GM13976 (cell line): ENCODE results near the gene DAB1.

Experiments
- DNase-seq: peaks from one replicate; pipeline ENCODE4 v3.0.0; 2012; ENCODE audit warnings: low spot score
- CTCF ChIP-seq: IDR thresholded peaks from 2 replicates; pipeline ENCODE4 v1.5.1; 2012; ENCODE audit warnings: borderline replicate concordance, mild to moderate bottlenecking; ENCODE audit not compliant: insufficient read depth; ENCODE audit errors: extremely low read depth, missing control alignments, control extremely low read depth
- in situ Hi-C: fragments of 300-500 bp; cut with MboI; formaldehyde crosslinking; loops from one replicate; pipeline ENCODE4 v1.12.0; 2022; ENCODE audit warnings: low sequenced_read_pairs, mixed read lengths, inconsistent platforms; ENCODE audit not compliant: unreplicated experiment

The DAB1 gene

GRCh38 chr1:57102561-57103326 lies 321.1 kb downstream of the DAB1 start:
- DNase-seq: no peak
- TF ChIP-seq CTCF: no peak
- in situ Hi-C loops: no loop called here

GRCh38 chr1:57101209-57101608 lies 322.7 kb downstream of the DAB1 start:
- no peak for DNase-seq
- TF ChIP-seq CTCF: no peak
- in situ Hi-C loops: no loop called here

- no peak for DNase-seq
- in situ Hi-C loops: no loop called here
Observed at GRCh38 chr1:57094749-57095148, 329.1 kb downstream of the DAB1 start.

GRCh38 chr1:57093122-57093521 lies 330.7 kb downstream of the DAB1 start:
- DNase-seq: no peak
- in situ Hi-C loops: no loop called here
- no peak for TF ChIP-seq CTCF

More at GRCh38 chr1:57094749-57095148, 329.1 kb downstream of the DAB1 start:
- TF ChIP-seq CTCF: no peak

GRCh38 chr1:57091642-57092041 lies 332.2 kb downstream of the DAB1 start:
- in situ Hi-C loops: no loop called here
- TF ChIP-seq CTCF: no peak
- no peak for DNase-seq

- TF ChIP-seq CTCF: no peak
- in situ Hi-C loops: no loop called here
- no peak for DNase-seq
Observed at GRCh38 chr1:57089855-57090254, 334.0 kb downstream of the DAB1 start.

GRCh38 chr1:57089221-57089620 lies 334.6 kb downstream of the DAB1 start:
- no peak for DNase-seq
- no peak for TF ChIP-seq CTCF

More at GRCh38 chr1:57089221-57089620, 334.6 kb downstream of the DAB1 start:
- in situ Hi-C loops: no loop called here
